Measurements from ENCODE around the gene TRIO. TPM values are rescaled to one million over a fixed set of nuclear protein-coding genes. Genes with fewer than 3 reads are reported as not detected.

The TRIO gene
- total and polyA plus RNA-seq, 2 donors (not counting 3 experiments of a cell fraction or from before 2014, with no cell fraction given), result 82.9 to 248 TPM

DNA sequence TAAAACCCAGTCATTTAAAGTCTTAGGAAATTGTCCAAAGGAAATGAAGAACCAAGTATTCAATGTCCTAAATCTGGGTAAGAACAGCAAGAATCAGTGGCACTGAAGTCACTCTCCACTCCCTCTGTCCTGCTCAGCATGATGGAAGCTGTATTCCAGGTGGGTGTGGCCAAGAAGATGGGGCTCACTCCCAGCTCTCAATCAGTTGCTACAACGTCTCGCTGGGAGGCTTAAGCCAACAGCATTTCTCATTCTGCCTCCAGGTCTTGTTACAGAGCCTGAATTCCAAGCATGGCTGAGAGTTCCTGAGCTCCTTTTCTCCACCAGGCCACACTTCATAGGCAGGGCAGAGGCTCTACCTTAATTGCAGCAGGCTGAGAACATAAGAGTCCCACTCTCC lies 41.2 kb upstream of the TRIO start:
- Histone ChIP-seq H4K20me1 (replicated peaks; ENCODE audit: control insufficient read depth, extremely low read depth, insufficient read depth, low read length) (no peaks in the 10 kb centered on the region), H3K79me2 (ENCODE audit: control insufficient read depth, insufficient read depth, low read length) (no peaks in the 10 kb centered on the region), H3K27ac (ENCODE audit: insufficient read depth, low read depth, low read length) (no peak overlapping the region), H3K9ac (replicated peaks; ENCODE audit: extremely low read depth, insufficient read depth, low read length) (no peak overlapping the region), H3K4me3 (replicated peaks in 1 of 3; ENCODE audit: insufficient read depth in 1 of 3, low read depth in 1 of 3, low read length in 3 of 3) (no peak overlapping the region), H2AFZ (ENCODE audit: low read depth, low read length) (no peak overlapping the region), H3K27me3 (ENCODE audit: control insufficient read depth in 2 of 2, insufficient read depth in 2 of 2, low read length in 2 of 2) (no peaks in the 10 kb centered on the region), H3K9me1 (replicated peaks; ENCODE audit: control insufficient read depth, extremely low read depth, insufficient read depth, low read length) (no peaks in the 10 kb centered on the region), H3K4me1 (ENCODE audit: control insufficient read depth, extremely low read depth, insufficient read depth, low read length) (peaks cover 16% of the 10 kb centered on the region), H3K4me2 (ENCODE audit: insufficient read depth, low read length) (no peak overlapping the region), H3K36me3 (ENCODE audit: control insufficient read depth in 2 of 2, extremely low read depth in 1 of 2, insufficient read depth in 2 of 2, low read length in 2 of 2) (no peaks in the 10 kb centered on the region), H3K9me3 (replicated peaks; ENCODE audit: control insufficient read depth, insufficient read depth, low read length) (no peaks in the 10 kb centered on the region)
- DNase-seq (ENCODE audit: low read depth, low spot score) (no peak), FAIRE-seq (no peak)
- BruUV-seq (replicated peaks), result no TSS peak
- dilution Hi-C loops (cut with MboI; ENCODE audit: extremely low pct_ligation_motif_present, low sequenced_read_pairs) (loop anchor here (25.0 kb wide), 1 partner anchor 115 kb away; no protein-coding TSS in a partner anchor), intact Hi-C loops (cut with micrococcal nuclease) (no loop called here)
- ChIA-PET CTCF (interaction anchor here (1.2 to 1.3 kb wide), 3 partner anchors 11 to 250 kb away, joined by 4 to 7 read pairs (median 4); no protein-coding TSS in a partner anchor), POLR2A (no interaction called here)
- TF ChIP-seq, protein P1, sequence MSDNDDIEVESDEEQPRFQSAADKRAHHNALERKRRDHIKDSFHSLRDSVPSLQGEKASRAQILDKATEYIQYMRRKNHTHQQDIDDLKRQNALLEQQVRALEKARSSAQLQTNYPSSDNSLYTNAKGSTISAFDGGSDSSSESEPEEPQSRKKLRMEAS (IDR thresholded peaks at IDR 0.05; ENCODE audit: insufficient read depth, insufficient read length), result no peak
- no peak for TF ChIP-seq GATA2 (IDR thresholded peaks at IDR 0.05; ENCODE audit: insufficient read depth, insufficient read length, low read depth, low read length)
- no peak for TF ChIP-seq EZH2 (IDR thresholded peaks at IDR 0.05; ENCODE audit: borderline replicate concordance, low read depth, low read length, severe bottlenecking)
- TF ChIP-seq POLR2AphosphoS5 (IDR thresholded peaks at IDR 0.05; ENCODE audit: insufficient read depth, low read depth, low read length), result no peak
- no peak for TF ChIP-seq MYC (IDR thresholded peaks at IDR 0.05; ENCODE audit: low read depth, low read length)
- TF ChIP-seq, protein P2, sequence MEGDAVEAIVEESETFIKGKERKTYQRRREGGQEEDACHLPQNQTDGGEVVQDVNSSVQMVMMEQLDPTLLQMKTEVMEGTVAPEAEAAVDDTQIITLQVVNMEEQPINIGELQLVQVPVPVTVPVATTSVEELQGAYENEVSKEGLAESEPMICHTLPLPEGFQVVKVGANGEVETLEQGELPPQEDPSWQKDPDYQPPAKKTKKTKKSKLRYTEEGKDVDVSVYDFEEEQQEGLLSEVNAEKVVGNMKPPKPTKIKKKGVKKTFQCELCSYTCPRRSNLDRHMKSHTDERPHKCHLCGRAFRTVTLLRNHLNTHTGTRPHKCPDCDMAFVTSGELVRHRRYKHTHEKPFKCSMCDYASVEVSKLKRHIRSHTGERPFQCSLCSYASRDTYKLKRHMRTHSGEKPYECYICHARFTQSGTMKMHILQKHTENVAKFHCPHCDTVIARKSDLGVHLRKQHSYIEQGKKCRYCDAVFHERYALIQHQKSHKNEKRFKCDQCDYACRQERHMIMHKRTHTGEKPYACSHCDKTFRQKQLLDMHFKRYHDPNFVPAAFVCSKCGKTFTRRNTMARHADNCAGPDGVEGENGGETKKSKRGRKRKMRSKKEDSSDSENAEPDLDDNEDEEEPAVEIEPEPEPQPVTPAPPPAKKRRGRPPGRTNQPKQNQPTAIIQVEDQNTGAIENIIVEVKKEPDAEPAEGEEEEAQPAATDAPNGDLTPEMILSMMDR (IDR thresholded peaks at IDR 0.05; ENCODE audit: extremely low read depth in 1 of 2, insufficient read depth in 1 of 2, low read depth in 1 of 2, low read length in 2 of 2), result no peak
- TF ChIP-seq FOS (IDR thresholded peaks at IDR 0.05; ENCODE audit: borderline replicate concordance, insufficient read depth, low read length), result no peak
- no peak for TF ChIP-seq JUN (IDR thresholded peaks at IDR 0.05; ENCODE audit: borderline replicate concordance, insufficient read depth, insufficient read length, low read depth)
